AG09309 (cell line): ENCODE measurements around the gene ELP1.

ENCODE experiments used
- DNase-seq: peaks from one replicate; pipeline ENCODE4 v3.0.0-alpha.2; 2010; ENCODE audit warnings: low read depth
- H3K4me3 ChIP-seq: 2 replicates; pipeline ENCODE4 v1.5.1; 2011; ENCODE audit warnings: mild to moderate bottlenecking, low read depth, low read length, moderate library complexity; ENCODE audit not compliant: control insufficient read depth
- TF ChIP-seq, protein P1 (sequence below): IDR thresholded peaks from 2 replicates; pipeline ENCODE4 v1.5.1; 2011; ENCODE audit warnings: mild to moderate bottlenecking, low read depth, low read length, inconsistent platforms; ENCODE audit not compliant: insufficient read depth, control insufficient read depth; ENCODE audit errors: missing control alignments

ELP1 gene

DNA sequence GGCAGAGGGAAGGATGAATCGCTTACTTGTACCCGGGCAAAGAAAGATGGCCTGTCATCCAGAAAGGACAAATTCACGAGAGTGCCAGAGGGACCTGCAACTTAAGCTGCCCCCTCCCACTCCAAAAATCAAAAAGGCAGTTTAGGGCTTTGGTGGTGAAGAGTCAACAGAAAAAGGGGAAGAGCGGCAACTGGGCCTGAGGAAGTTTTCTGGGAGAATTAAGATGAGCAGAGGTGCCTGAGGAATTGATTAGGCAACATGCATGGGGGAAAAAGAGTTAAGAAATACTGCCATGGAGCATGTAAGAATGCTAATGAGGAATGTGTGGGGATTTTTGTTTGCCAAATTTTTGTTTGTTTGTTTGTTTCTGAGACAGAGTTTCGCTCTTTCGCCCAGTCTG is 76.4 kb downstream of the ELP1 start:
- H3K4me3 ChIP-seq = no peak overlapping the region
- DNase-seq = no peak
- TF ChIP-seq, protein P1, sequence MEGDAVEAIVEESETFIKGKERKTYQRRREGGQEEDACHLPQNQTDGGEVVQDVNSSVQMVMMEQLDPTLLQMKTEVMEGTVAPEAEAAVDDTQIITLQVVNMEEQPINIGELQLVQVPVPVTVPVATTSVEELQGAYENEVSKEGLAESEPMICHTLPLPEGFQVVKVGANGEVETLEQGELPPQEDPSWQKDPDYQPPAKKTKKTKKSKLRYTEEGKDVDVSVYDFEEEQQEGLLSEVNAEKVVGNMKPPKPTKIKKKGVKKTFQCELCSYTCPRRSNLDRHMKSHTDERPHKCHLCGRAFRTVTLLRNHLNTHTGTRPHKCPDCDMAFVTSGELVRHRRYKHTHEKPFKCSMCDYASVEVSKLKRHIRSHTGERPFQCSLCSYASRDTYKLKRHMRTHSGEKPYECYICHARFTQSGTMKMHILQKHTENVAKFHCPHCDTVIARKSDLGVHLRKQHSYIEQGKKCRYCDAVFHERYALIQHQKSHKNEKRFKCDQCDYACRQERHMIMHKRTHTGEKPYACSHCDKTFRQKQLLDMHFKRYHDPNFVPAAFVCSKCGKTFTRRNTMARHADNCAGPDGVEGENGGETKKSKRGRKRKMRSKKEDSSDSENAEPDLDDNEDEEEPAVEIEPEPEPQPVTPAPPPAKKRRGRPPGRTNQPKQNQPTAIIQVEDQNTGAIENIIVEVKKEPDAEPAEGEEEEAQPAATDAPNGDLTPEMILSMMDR = no peak

DNA sequence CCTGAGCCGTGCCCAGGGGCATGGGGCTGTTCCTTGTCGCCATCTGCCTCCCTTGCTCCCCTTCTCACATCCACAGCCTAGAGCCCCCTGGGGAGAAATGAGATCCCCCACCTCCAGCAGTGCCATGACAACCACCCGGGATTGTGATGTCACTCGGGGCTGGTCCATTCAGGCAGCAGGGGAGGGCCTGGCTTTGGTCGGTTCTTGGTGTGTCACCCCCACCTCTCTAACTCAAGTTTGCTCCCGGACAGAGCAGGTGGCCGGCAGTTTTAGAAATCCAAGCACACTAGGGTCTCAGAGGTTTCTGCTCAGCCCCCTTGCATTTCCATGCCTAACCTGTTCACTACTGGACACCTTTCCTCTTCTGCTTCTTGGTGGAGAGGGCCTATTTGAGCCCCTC is 78.0 kb downstream of the ELP1 start, which contains the start of gene ACTL7B:
ACTL7B (minus strand) TSS at position 99 of the 400 bp plus-strand sequence; CDS start at position 43, 56 bp downstream.
- TF ChIP-seq, protein P1 = no peak
- no peak within 1 kb of the TSS for H3K4me3 ChIP-seq
- no peak for DNase-seq

DNA sequence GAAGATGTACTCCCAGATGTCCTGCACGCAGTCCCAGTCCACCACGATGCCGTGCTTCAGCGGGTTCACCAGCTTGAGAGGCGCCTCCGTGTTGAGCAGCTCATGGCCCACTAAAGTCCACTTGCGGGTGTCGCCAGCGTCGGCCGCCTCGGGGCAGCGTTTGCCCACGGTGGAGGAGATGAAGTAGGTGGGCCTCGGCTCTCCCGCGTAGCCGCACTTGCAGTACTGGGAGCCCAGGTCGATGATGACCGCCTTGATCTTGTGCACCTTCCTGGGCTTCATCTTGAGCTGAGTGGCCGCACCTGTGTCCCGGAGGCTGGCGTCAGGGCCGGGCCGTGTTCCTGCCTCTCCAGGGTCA is 78.4 kb downstream of the ELP1 start:
- TF ChIP-seq, protein P1 = no peak
- no peak overlapping the region for H3K4me3 ChIP-seq
- DNase-seq = no peak

DNA sequence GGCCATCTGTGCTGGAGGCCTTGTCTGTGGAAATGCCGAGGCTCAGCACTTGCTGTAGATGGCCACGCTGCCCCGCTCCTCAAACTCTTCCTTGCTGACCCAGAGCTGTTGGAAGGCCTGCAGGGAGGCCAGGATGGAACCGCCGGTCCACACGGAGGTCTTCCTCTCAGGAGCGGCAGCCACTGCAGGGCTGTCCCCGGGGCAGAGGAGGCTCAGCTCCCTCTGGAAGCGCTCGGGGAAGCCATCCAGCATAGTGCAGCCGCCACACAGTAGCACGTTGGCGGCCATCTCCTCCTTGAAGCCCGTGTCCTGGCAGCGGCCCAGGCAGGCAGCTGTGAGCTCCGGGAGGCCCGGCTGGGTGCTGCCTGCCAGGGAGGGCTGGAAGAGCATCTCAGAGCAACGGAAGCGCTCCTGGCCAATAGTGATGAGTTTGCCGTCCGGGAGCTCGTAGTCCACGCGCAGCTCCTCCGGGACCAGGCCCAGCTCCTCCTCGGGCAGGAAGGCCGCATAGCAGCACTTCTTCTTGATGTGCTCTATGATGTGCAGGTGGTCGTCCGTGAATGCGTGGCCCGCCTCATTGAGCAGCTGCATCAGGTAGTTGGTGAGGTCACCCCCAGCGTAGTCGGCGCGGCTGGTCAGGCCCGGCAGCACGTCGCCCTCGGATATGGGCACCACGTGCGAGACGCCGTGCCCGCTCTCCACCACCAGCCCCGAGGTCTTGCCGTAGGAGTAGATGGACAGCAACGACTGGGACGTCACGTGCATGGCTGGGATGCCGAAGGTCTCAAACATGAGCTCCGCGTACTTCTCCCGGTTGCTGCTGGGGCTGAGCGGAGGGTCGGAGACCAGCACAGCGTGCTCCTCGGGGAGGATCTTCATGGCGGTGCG is 79.0 kb downstream of the ELP1 start:
- TF ChIP-seq, protein P1 = no peak
- DNase-seq = no peak
- no peak overlapping the region for H3K4me3 ChIP-seq

DNA sequence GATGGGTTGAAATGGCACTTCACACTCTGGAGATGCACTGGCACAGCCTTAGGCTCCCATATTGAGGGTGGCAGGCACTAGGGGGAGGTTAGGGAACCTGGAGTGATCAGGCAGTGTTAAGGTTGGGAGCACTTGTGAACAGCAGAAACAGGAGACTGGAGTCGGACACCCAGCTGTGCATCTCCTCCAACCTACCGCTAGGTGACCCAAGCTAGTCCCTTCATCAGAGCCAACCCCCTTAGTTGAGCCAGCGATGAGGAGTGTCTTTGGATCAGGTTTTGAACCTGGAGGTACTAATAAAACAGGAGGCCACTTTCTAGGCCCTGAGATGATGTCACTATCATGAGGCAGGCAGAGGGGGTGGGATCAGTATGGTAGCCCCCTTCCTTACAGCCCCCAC is 79.8 kb downstream of the ELP1 start:
- DNase-seq = no peak
- no peak overlapping the region for H3K4me3 ChIP-seq
- TF ChIP-seq, protein P1 = no peak

DNA sequence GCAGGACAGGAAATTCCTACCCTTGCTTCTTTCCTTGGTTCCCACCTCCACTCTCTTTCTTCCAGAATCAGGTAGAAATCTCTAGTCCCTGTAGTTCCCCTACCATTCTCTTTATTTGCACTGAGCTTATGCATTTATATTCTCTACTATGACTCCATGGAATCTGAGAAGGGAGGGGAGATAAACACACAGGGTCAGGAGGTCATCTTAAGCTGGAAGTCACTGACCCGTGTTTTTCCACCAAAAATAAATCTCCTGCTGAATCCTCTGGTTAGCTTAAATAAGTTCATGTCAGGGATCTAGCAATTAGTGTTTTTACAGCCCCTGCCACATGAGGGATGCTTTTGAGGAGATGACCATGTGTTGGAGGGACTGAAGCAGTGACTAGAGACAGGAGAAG is 81.8 kb downstream of the ELP1 start:
- H3K4me3 ChIP-seq = no peak overlapping the region
- DNase-seq = no peak
- TF ChIP-seq, protein P1 = no peak
